HG03103 (cell line): Measurements from ENCODE around the gene SLC7A5.
"Not testable (repeated sequence)": the region's sequence is repeated elsewhere in the genome, so short reads cannot be mapped to it uniquely, and the experiment has no call there.

Experiments used
- ATAC-seq: cut with Tn5 transposase; IDR thresholded peaks from one replicate; pipeline ENCODE4 v1.9.1; 2021; ENCODE audit warnings: low read depth; ENCODE audit not compliant: unreplicated experiment

Gene SLC7A5

GRCh38 chr16:87835882-87836331 lies 33.4 kb downstream of the SLC7A5 start:
- no peak for ATAC-seq

GRCh38 chr16:87834668-87835473 lies 34.4 kb downstream of the SLC7A5 start:
- no peak for ATAC-seq

DNA sequence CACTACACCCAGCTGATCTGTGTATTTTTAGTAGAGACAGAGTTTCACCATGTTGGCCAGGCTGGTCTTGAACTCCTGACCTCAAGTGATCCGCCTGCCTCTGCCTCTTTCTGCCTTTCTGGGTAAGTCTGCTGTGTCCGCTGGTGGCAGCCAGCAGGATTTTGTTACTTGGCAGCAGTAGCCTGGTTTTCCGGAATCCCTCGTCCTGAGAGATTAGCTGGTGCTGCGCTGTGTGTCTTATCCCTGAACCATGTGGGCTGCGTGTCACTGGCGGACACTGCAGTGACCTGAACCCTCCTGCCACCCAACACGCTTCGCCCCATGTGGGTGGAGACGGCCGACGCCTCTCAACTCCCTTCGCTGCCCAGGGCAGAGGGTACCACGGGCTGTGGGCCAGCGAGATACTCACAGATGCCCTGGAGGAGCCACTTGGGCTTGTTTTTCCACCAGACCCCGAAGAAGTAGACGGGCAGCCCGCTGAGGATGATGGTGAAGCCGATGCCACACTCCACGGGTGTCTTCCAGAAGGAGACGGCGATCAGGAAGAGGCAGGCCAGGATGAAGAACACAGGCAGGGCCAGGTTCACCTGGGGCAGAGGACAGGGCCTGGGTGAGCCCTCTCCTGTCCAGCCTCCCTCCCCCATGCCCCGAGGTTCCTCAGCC lies 35.2 kb downstream of the SLC7A5 start:
- ATAC-seq, result no peak

DNA sequence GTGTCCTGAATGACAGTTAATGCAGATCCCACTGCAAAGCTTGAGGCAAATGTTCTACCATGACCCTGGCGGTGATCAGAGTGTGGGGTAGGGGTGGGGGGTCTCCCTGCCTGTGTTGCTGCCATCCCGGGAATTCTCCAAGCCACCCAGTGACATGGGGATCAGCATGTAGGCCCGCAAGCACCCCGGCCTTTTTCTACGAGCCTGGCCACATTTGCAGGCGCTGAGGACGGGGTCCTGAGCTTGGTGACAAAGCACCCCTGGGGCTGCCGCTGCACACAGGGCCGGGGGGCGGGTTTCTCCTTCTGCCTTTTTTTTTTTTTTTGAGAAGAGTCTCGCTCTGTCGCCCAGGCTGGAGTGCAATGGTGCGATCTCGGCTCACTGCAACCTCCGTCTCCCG lies 35.8 kb downstream of the SLC7A5 start:
- ATAC-seq, result no peak

DNA sequence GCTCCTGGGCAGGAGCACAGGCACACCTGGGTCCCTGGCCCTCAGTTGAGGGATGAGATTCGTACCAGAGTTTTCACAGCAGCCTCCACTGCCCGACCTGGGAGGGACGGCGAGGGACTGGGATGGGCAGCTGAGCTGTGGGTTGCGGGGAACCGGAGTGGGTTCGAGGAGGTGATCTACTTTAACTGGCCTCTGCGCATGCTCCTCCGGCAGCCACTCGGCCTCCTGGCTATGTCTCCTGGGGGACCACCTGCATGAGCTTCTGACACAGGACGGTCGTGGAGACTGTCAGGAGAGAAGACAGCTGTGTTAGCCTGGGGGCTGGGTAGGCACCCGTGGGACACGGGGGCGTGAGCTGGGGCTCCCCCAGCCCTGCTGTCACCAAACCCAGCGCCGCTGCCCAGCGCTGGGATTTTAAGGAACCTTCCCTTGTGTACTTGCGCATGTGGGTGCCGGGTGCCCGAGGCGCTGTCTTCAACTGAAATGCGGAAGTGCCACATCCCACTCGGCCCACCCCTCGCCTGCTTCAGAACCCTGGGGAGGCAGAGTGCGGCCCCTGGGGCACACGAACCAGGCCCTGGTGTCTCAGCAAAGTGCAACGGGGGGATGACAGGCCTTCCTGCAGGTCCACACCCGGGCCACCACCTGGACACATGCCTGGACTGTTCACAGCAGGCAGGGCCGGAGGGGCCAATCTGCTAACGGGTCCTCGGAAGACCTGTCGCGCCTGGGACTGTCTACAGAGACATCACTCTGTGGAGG lies 36.4 kb downstream of the SLC7A5 start:
- ATAC-seq, result no peak

DNA sequence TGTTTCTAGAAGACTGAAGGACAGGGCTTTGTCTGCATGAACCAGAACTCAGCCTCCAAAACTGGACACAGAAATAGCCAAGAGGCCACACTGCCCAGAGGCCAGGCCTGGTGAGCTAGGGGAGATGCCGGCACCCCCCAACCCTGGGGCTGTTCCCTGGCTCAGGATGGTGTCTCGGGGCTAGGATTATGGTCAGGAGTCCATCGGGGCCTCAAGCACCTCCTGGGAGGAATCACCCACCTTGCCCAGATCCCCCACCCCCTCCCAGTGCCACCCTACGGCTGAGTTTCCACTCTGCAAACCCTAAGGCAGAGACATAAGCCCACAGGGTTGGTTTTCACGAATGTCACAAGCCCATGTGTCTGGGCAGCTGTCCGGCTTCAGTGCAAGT lies 37.2 kb downstream of the SLC7A5 start:
- no peak for ATAC-seq

- ATAC-seq, result no peak
These were observed 37.7 kb downstream of the SLC7A5 start for GRCh38 chr16:87831421-87832136.

DNA sequence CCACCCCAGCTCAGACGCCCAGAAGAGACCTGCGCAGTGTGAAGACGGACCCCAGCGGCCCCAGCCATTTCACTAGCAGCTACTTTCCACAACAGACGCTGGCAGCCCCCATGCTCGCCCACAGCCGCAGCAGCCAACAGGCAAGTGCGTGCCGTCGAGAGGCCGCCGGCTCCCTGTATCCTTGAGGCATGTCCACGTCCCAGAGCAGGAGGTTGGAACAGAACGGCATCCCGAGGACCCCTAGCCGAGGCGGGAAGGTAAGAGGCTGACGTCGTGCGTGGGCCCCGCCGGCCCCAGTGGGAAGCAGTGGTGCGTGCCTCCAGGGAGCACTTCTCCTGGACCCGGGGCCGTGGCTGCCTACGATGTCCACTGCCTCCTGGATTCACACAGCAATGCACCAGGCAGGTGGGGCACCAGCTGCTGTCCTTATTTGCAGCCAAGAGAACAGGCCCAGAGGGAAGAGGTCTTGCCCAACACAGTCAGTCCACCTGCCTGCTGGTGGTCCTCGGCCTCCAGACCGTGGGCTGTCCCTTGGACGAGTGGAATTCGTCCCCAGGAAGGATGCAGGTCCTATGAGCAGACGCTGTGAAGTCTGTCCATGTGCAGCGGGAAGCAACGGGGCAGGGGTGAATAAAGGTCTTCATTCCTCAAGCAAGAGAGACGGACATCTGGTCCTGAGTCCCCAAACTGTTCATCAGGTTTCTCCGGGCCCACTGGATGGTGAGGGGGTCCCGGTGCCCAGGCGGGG lies 38.5 kb downstream of the SLC7A5 start:
- no peak for ATAC-seq

- ATAC-seq, result no peak
These were observed 39.2 kb downstream of the SLC7A5 start for GRCh38 chr16:87829988-87830672.

DNA sequence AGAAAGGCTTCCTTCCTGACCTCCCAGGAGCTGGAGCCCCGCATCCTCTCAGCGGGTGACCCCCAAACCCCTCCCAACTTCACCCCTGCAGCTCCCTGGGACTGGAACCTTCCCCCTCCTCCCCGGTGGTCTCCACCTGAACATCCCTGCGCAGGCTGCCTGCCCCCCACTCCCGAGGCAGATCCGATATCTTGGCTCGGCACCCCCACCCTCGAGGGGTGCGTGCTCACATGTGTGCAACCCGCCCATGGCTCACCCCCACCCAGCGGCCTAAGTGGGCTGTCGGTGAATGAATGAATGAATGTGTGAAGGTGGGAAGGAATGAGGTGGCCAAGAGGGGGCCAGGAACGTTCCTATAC lies 39.7 kb downstream of the SLC7A5 start:
- no peak for ATAC-seq

DNA sequence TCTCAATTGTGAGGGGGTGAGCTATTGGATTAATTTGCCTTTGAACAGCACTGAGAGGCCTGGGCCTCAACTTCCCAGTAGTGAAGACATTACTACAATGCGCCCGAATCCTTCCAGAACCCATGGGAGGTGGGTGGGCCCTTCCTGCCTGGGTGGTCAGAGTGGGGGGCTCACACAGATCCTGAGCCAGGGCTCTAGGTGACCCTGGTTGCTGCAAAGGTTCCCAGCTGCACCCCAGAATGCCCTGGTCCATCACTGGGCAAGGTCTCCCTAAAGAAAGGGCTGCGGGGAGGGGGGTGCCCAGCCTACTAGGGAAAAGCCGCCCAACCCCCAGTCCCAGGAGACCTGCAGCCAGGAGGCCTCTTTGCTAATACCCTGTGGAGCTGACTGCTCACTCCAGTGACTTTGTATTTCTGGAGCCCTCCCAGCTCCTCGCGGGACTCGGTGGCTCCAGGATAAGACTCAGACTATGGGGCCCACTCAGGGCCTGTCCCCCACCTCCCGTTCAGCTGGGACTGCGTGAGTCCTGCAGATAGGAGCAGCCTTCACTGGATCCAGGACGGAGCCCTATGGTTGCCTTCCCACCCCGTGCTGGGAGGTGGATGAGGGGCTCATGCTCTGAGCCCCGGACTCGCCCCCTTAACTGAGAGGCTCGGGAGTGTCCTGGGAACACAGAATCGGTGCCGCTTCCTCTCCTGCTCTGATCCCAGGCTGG lies 40.2 kb downstream of the SLC7A5 start:
- ATAC-seq, result no peak

DNA sequence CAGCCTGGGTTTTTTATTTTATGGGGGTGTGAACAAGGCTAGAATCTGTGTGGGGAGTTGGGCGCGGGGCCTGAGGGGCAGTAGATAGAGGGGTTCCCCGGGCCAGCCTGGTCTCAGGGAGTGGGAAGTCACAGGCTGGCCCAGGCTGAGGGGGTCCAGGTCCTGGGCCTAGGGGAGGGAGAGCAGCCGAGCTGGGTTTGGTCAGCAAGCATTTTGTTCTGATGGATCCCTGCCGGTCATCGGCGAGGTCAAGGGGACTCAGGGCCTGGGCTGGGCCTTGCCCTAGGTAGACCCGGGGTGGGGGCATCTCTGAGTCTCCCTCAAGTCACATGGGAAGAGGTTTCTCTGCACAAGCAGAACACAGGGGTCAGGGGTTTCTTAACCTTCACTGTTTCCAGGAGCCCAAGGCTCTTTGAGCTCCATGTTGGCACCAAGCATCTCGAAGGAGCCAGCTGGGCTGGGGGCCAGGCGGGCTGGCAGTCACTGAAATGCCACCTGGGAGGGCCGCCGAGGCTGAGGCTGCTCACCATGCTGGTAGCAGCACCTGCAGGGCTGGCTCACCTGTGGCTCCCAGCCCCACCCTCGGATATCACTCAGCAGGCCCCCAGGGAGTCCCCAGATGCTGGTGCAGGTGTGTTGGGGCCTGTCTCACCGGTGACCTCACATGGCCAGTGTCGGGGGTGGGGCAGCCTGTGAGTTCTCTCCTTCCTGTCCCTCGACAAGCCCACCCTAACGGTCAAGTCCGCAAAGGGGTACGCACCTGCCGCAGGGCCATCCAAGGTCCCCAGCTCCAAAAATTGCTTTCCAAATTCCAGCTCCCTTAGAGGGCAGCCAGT lies 41.0 kb downstream of the SLC7A5 start:
- no peak for ATAC-seq

- ATAC-seq, result not testable (repeated sequence)
These were observed 41.8 kb downstream of the SLC7A5 start for GRCh38 chr16:87827588-87827915.

DNA sequence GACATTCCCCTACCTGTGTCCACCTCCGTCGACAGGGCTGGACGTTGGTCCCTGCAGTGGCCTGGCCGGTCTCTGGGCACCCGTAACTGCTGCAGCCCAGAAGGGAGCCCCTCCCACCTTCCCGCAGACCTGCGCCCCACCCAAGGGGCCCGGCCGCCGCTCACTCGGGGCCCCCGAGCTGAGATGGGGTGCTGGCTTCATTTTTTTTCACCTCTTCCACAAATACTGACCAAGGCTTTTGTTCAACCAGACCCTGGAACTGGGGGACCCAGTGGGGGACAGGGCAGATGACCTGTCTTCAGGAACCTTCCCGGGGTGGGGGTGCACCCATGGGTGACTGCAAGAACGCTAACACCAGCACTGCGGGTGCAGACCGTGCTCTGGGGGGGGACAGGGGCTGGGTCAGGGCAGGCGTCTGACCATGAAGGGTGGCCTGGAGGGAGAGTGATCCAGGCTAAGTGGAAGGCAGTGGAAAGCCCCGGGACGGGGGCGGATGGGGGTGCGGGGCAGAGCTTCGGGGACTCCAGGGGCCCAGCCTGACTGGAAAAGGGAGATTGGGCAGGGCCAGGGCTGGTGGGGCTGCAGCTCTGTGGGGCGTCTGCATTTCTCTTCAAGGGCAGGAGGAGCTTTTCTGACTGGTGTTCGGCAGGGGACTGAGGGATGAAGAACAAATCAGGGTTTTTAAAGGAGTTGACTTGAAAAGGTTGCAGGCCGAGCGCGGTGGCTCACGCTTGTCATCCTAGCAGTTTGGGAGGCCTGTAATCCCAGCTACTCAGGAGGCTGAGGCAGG lies 42.3 kb downstream of the SLC7A5 start:
- no peak for ATAC-seq

- not testable (repeated sequence) for ATAC-seq
These were observed 42.9 kb downstream of the SLC7A5 start for GRCh38 chr16:87826407-87826797.

DNA sequence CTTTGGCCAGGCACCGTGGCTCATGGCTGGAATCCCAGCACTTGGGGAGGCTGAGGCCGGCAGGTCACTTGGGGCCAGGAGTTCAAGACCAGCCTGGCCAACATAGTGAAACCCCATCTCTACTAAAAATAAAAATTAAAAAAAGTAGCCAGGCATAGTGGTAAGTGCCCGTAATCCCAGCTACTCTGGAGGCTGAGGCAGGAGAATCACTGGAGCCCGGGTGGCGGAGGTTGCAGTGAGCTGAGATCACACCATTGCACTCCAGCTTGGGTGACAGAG lies 43.5 kb downstream of the SLC7A5 start:
- ATAC-seq, result not testable (repeated sequence)

GRCh38 chr16:87824991-87825841 lies 44.1 kb downstream of the SLC7A5 start:
- ATAC-seq, result no peak
